Fibroblast of the conjunctiva (primary cell): ENCODE results near the gene SUPT4H1.
"Not testable (repeated sequence)": the region's sequence is repeated elsewhere in the genome, so short reads cannot be mapped to it uniquely, and the experiment has no call there.

ENCODE experiments used
- DNase-seq: peaks from one replicate; pipeline ENCODE4 v3.0.0-alpha.2; 2010; ENCODE audit warnings: low read depth

SUPT4H1 gene

GRCh38 chr17:58363457-58364185 is 11.6 kb upstream of the SUPT4H1 start:
- DNase-seq = no peak

- no peak for DNase-seq
Measured at GRCh38 chr17:58362368-58363014, 10.5 kb upstream of the SUPT4H1 start.

GRCh38 chr17:58360296-58361063 is 8.5 kb upstream of the SUPT4H1 start:
- DNase-seq = no peak

GRCh38 chr17:58358408-58359172 is 6.6 kb upstream of the SUPT4H1 start:
- DNase-seq = no peak

- no peak for DNase-seq
Measured at GRCh38 chr17:58357312-58358297, 5.6 kb upstream of the SUPT4H1 start.

- DNase-seq = no peak
Measured at GRCh38 chr17:58356231-58356630, 4.2 kb upstream of the SUPT4H1 start.

GRCh38 chr17:58354541-58355216 is 2.7 kb upstream of the SUPT4H1 start:
- no peak for DNase-seq

- DNase-seq = no peak
Measured at GRCh38 chr17:58353389-58353825, 1.4 kb upstream of the SUPT4H1 start.

- DNase-seq = no peak
Measured at GRCh38 chr17:58352596-58353388, 791 bp upstream of the SUPT4H1 start.

- no peak for DNase-seq
Measured at GRCh38 chr17:58351182-58351581, 819 bp downstream of the SUPT4H1 start.

- no peak for DNase-seq
Measured at GRCh38 chr17:58348038-58348437, 4.0 kb downstream of the SUPT4H1 start.

GRCh38 chr17:58345500-58345899 is 6.5 kb downstream of the SUPT4H1 start:
- no peak for DNase-seq

GRCh38 chr17:58344791-58345157 is 7.2 kb downstream of the SUPT4H1 start:
- DNase-seq = no peak

GRCh38 chr17:58344047-58344790 is 7.8 kb downstream of the SUPT4H1 start:
- DNase-seq = no peak

- no peak for DNase-seq
Measured at GRCh38 chr17:58343131-58343530, 8.9 kb downstream of the SUPT4H1 start.

GRCh38 chr17:58341861-58342475 is 10.0 kb downstream of the SUPT4H1 start:
- DNase-seq = no peak

- DNase-seq = not testable (repeated sequence)
Measured at GRCh38 chr17:58341136-58341860, 10.7 kb downstream of the SUPT4H1 start.

GRCh38 chr17:58340405-58340876 is 11.6 kb downstream of the SUPT4H1 start:
- DNase-seq = no peak
